Left ventricle myocardium inferior (tissue), 1 donor: ENCODE measurements around the gene SIN3A. TPM values are rescaled to one million over a fixed set of nuclear protein-coding genes. Genes with fewer than 3 reads are reported as not detected.

Source experiments
- DNase-seq: peaks from one replicate; pipeline ENCODE4 v3.0.0-alpha.2; 2020
- H3K27ac ChIP-seq: fragments of 200-600 bp; replicated peaks from 2 replicates; pipeline ENCODE4 v1.8.0; 2021
- H3K27me3 ChIP-seq: fragments of 200-600 bp; 2 replicates; pipeline ENCODE4 v1.8.0; 2021; ENCODE audit warnings: low read depth
- H3K36me3 ChIP-seq: fragments of 200-600 bp; 2 replicates; pipeline ENCODE4 v1.8.0; 2021
- H3K4me1 ChIP-seq: fragments of 200-600 bp; 2 replicates; pipeline ENCODE4 v1.8.0; 2021
- H3K4me3 ChIP-seq: fragments of 200-600 bp; 2 replicates; pipeline ENCODE4 v1.8.0; 2021; ENCODE audit warnings: mild to moderate bottlenecking, moderate library complexity
- H3K9me3 ChIP-seq: fragments of 200-600 bp; replicated peaks from 2 replicates; pipeline ENCODE4 v1.8.0; 2021
- CTCF ChIP-seq: fragments of 200-600 bp; IDR thresholded peaks from 2 replicates; pipeline ENCODE4 v1.8.0; 2021; ENCODE audit warnings: antibody characterized with exemption, mild to moderate bottlenecking, borderline replicate concordance
- intact Hi-C: fragments of 100-400 bp; cut with micrococcal nuclease; formaldehyde crosslinking; loops from one replicate; pipeline ENCODE4 v1.11.0; 2022
- total RNA-seq: library from RNA; stranded (reverse); fragmentation: NEBNext Ultra II Directional; extraction: Animal tissue kit (Norgen Biotek cat#: 25700); gene quantifications from one replicate; pipeline ENCODE4 v1.2.1, GENCODE V29; 2021
- donor health status: DM: no; HTN: yes; CAD: no; lungs with severe emphysema.

Gene SIN3A
- total RNA-seq, 1 donor from 2014 or later = 28.0 TPM

- Histone ChIP-seq H3K4me3 (no peak overlapping the region), H3K36me3 (no peaks in the 10 kb centered on the region), H3K9me3 (no peaks in the 10 kb centered on the region), H3K27me3 (no peaks in the 10 kb centered on the region), H3K27ac (no peak overlapping the region), H3K4me1 (no peaks in the 10 kb centered on the region)
- DNase-seq = no peak
- intact Hi-C loops = no loop called here
- TF ChIP-seq CTCF = no peak
These were observed 121.9 kb downstream of the SIN3A start for GRCh38 chr15:75329571-75329970.

- intact Hi-C loops = no loop called here
- Histone ChIP-seq H3K36me3 (no peaks in the 10 kb centered on the region), H3K4me1 (no peaks in the 10 kb centered on the region), H3K27me3 (no peaks in the 10 kb centered on the region), H3K27ac (no peak overlapping the region), H3K9me3 (no peaks in the 10 kb centered on the region), H3K4me3 (no peak overlapping the region)
- DNase-seq = no peak
- no peak for TF ChIP-seq CTCF
These were observed 122.8 kb downstream of the SIN3A start for GRCh38 chr15:75328493-75329314.

GRCh38 chr15:75327491-75327890 is 124.0 kb downstream of the SIN3A start:
- Histone ChIP-seq H3K27ac (no peak overlapping the region), H3K4me3 (no peak overlapping the region), H3K27me3 (no peaks in the 10 kb centered on the region), H3K4me1 (no peaks in the 10 kb centered on the region), H3K9me3 (no peaks in the 10 kb centered on the region), H3K36me3 (no peaks in the 10 kb centered on the region)
- TF ChIP-seq CTCF = no peak
- no peak for DNase-seq
- intact Hi-C loops = no loop called here

- DNase-seq = no peak
- Histone ChIP-seq H3K27ac (no peak overlapping the region), H3K36me3 (no peaks in the 10 kb centered on the region), H3K4me1 (no peaks in the 10 kb centered on the region), H3K27me3 (no peaks in the 10 kb centered on the region), H3K4me3 (no peak overlapping the region), H3K9me3 (no peaks in the 10 kb centered on the region)
- intact Hi-C loops = no loop called here
- no peak for TF ChIP-seq CTCF
These were observed 124.5 kb downstream of the SIN3A start for GRCh38 chr15:75327005-75327404.

GRCh38 chr15:75325922-75326321 is 125.6 kb downstream of the SIN3A start:
- Histone ChIP-seq H3K27ac (no peak overlapping the region), H3K4me1 (no peaks in the 10 kb centered on the region), H3K4me3 (no peak overlapping the region), H3K27me3 (no peaks in the 10 kb centered on the region), H3K9me3 (no peaks in the 10 kb centered on the region), H3K36me3 (no peaks in the 10 kb centered on the region)
- no peak for TF ChIP-seq CTCF
- DNase-seq = no peak
- intact Hi-C loops = no loop called here
